ENCODE results near the gene KIF21B.
A peak's percentile ranks its signal among the peaks of the same experiment; 100 is the strongest.

The KIF21B gene

GRCh38 chr1:201023517-201023902 is at the start of gene KIF21B:
TSS of gene KIF21B (minus strand) at chr1:201023714. CDS start at chr1:201023383, 331 bp downstream.
- peak; percentile 91 for DNase-seq (ENCODE audit: low spot score)

- DNase-seq (ENCODE audit: low spot score) = no peak
Observed at GRCh38 chr1:201072922-201073321, 49.4 kb upstream of the KIF21B start.

- no peak for DNase-seq (ENCODE audit: low spot score)
Observed at GRCh38 chr1:201072149-201072548, 48.6 kb upstream of the KIF21B start.

GRCh38 chr1:201069636-201070035 is 46.1 kb upstream of the KIF21B start:
- no peak for DNase-seq (ENCODE audit: low spot score)

- no peak for DNase-seq (ENCODE audit: low spot score)
Observed at GRCh38 chr1:201068976-201069375, 45.5 kb upstream of the KIF21B start.

- no peak for DNase-seq (ENCODE audit: low spot score)
Observed at GRCh38 chr1:201066986-201067385, 43.5 kb upstream of the KIF21B start.

GRCh38 chr1:201065686-201066085 is 42.2 kb upstream of the KIF21B start:
- DNase-seq (ENCODE audit: low spot score) = no peak

- DNase-seq (ENCODE audit: low spot score) = no peak
Observed at GRCh38 chr1:201064806-201065205, 41.3 kb upstream of the KIF21B start.

GRCh38 chr1:201063145-201063544 is 39.6 kb upstream of the KIF21B start:
- DNase-seq (ENCODE audit: low spot score) = no peak

- no peak for DNase-seq (ENCODE audit: low spot score)
Observed at GRCh38 chr1:201062511-201063091, 39.1 kb upstream of the KIF21B start.

- no peak for DNase-seq (ENCODE audit: low spot score)
Observed at GRCh38 chr1:201061886-201062285, 38.4 kb upstream of the KIF21B start.

- no peak for DNase-seq (ENCODE audit: low spot score)
Observed at GRCh38 chr1:201061049-201061448, 37.5 kb upstream of the KIF21B start.

GRCh38 chr1:201060586-201060985 is 37.1 kb upstream of the KIF21B start:
- DNase-seq (ENCODE audit: low spot score) = no peak

GRCh38 chr1:201059871-201060555 is 36.5 kb upstream of the KIF21B start:
- DNase-seq (ENCODE audit: low spot score) = no peak

- DNase-seq (ENCODE audit: low spot score) = no peak
Observed at GRCh38 chr1:201059401-201059800, 35.9 kb upstream of the KIF21B start.

- DNase-seq (ENCODE audit: low spot score) = no peak
Observed at GRCh38 chr1:201054091-201054543, 30.6 kb upstream of the KIF21B start.

- DNase-seq (ENCODE audit: low spot score) = no peak
Observed at GRCh38 chr1:201053155-201053860, 29.8 kb upstream of the KIF21B start.

- no peak for DNase-seq (ENCODE audit: low spot score)
Observed at GRCh38 chr1:201051399-201051798, 27.9 kb upstream of the KIF21B start.

- no peak for DNase-seq (ENCODE audit: low spot score)
Observed at GRCh38 chr1:201050515-201051277, 27.2 kb upstream of the KIF21B start.

- no peak for DNase-seq (ENCODE audit: low spot score)
Observed at GRCh38 chr1:201049248-201049831, 25.8 kb upstream of the KIF21B start.

GRCh38 chr1:201048521-201048920 is 25.0 kb upstream of the KIF21B start:
- no peak for DNase-seq (ENCODE audit: low spot score)

- no peak for DNase-seq (ENCODE audit: low spot score)
Observed at GRCh38 chr1:201044119-201044518, 20.6 kb upstream of the KIF21B start.

Data from CD4-positive, alpha-beta T cell treated with Interleukin-15 for 4 hours (primary cell).